Lung (tissue), 12 donors: Measurements from ENCODE around the gene PPOX. TPM values are rescaled to one million over a fixed set of nuclear protein-coding genes. Genes with fewer than 3 reads are reported as not detected.

Experiments used
- ATAC-seq: fragments of 200-7000 bp; cut with Tn5 transposase; one replicate; pipeline ENCODE4 v1.9.1; 2020; ENCODE audit warnings: moderate number of reproducible peaks; ENCODE audit not compliant: insufficient read depth, low FRiP score
- DNase-seq, 3 donors: peaks; one replicate each; pipeline ENCODE4 v3.0.0-alpha.2; 2013 to 2017
- H3K27ac ChIP-seq, 2 donors: one replicate each; pipeline ENCODE4 v1.5.1; 2013; ENCODE audit warnings: mild to moderate bottlenecking in 2 of 2, moderate library complexity in 2 of 2, control low read depth in 1 of 2, inconsistent platforms in 1 of 2, low read depth in 1 of 2, low read length in 1 of 2
- H3K27me3 ChIP-seq, 3 donors: one replicate each; pipeline ENCODE4 v1.5.1; 2013; ENCODE audit warnings: low read length in 2 of 3; ENCODE audit not compliant: control insufficient read depth in 3 of 3, insufficient read depth in 3 of 3
- H3K36me3 ChIP-seq, 4 donors: one replicate each; pipeline ENCODE4 v1.5.1; 2013; ENCODE audit warnings: low read length in 4 of 4, mild to moderate bottlenecking in 1 of 4, moderate library complexity in 1 of 4; ENCODE audit not compliant: control insufficient read depth in 4 of 4, insufficient read depth in 4 of 4
- H3K4me1 ChIP-seq, 5 donors: one replicate each; pipeline ENCODE4 v1.5.1; 2013; ENCODE audit warnings: low read length in 5 of 5, mild to moderate bottlenecking in 2 of 5, moderate library complexity in 1 of 5; ENCODE audit not compliant: control insufficient read depth in 5 of 5, insufficient read depth in 5 of 5
- H3K4me3 ChIP-seq: one replicate; pipeline ENCODE4 v1.5.1; 2013; ENCODE audit warnings: mild to moderate bottlenecking, control low read depth, moderate library complexity
- H3K9ac ChIP-seq, 2 donors: one replicate each; pipeline ENCODE4 v1.5.1; 2013; ENCODE audit warnings: low read length in 2 of 2, control low read depth in 1 of 2; ENCODE audit not compliant: insufficient read depth in 1 of 2
- H3K9me3 ChIP-seq, 4 donors: one replicate each; pipeline ENCODE4 v1.5.1; 2013; ENCODE audit warnings: low read length in 3 of 4, mild to moderate bottlenecking in 1 of 4, moderate library complexity in 1 of 4; ENCODE audit not compliant: control insufficient read depth in 4 of 4, insufficient read depth in 3 of 4
- WGBS, 2 donors: extraction: QIAGEN DNeasy Blood & Tissue Kit; methylation state at CpG; one replicate each; pipeline ENCODE4 v1.1.7; 2013; 5-methylcytosine and 5-hydroxymethylcytosine counted together
- polyA plus RNA-seq, 2 donors: library from polyadenylated mRNA; stranded (reverse); fragments of 200-250 nt; gene quantifications; one replicate each; pipeline ENCODE4 v1.2.1, GENCODE V29; 2013
- total RNA-seq, 2 donors: library from RNA; depleted of rRNA in 1 of 2; stranded (reverse); fragments of >200 nt in 1 of 2; gene quantifications; one replicate each; pipeline ENCODE4 v1.2.1, GENCODE V29; 2014 to 2021
- TF ChIP-seq, protein P1 (sequence below): IDR thresholded peaks from 2 replicates; pipeline ENCODE4 v1.5.1; 2012; ENCODE audit warnings: mild to moderate bottlenecking; ENCODE audit errors: control extremely low read depth, extremely low read depth
- donor health status: control.
- donor health status: control.
- donor health status: Bipolar disorder and iron deficiency.
- donor health status: healthy.
- donor health status: DM: yes; HTN: yes; CAD: no.

PPOX gene
- total and polyA plus RNA-seq, 4 donors, result 14.8 to 34.1 (median 33.0) TPM

DNA sequence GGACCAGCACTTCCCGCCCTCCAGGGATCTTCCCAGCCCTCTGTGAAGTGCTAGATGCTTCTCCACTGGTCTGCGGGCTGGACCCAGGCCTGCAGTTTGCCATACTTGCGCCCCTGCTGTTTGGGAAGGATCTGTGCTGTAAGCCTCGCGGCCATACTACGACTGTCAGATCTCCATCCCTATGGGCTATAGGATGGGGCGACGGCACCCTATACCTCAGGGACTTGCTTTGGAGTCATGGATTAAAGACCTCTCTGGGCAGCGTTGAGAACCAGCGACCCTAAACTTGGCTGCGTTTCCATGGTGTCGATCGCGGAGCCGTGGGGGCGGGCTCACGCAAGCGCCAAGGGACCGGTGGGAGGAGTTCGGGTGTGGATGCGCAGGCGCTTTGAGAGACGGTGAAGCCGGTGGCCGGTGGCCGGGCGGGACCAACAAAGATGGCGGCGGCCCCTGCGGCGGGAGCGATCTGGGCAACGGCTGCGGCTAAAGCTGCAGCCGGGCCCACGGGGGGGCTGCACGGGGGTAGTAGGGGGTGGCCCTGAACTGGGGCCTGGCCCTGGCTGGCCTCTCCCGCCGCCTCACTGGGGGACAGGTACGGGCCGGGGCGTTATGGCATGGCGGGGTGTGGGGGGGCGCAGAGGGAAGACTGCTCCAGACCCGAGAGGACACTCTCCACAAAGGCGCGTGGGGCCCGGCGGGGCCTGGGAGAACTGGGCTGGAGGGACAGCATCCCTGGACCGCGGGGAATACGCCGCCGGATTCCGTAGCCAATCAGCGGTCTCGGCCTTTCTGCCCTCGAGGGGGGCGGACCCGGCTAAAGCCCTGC lies 6.9 kb upstream of the PPOX start, which contains the start of gene USP21:
TSS of gene USP21 (plus strand) at position 414 of the 826 bp plus-strand sequence. CDS start 1,141 bp downstream, outside the sequence.
- WGBS, 2 donors, result 1 to 4% methylated on average over 55 to 60 of the region's 60 CpGs
- Histone ChIP-seq H3K9ac (peak within 1 kb of the TSS; percentile 75 to 87), H3K4me3 (peak within 1 kb of the TSS; percentile 93), H3K4me1 (peaks cover 4 to 25% (median 8%) of the 10 kb centered on the region in 5 donors), H3K9me3 (no peaks in the 10 kb centered on the region), H3K27ac (peak within 1 kb of the TSS; percentile 82 to 95), H3K36me3 (peaks cover 2 to 32% (median 13%) of the 10 kb centered on the region in 4 donors), H3K27me3 (no peaks in the 10 kb centered on the region)
- ATAC-seq (peak; percentile 95), DNase-seq (peak; percentile 95 to 97 (median 96))
- TF ChIP-seq, protein P1, sequence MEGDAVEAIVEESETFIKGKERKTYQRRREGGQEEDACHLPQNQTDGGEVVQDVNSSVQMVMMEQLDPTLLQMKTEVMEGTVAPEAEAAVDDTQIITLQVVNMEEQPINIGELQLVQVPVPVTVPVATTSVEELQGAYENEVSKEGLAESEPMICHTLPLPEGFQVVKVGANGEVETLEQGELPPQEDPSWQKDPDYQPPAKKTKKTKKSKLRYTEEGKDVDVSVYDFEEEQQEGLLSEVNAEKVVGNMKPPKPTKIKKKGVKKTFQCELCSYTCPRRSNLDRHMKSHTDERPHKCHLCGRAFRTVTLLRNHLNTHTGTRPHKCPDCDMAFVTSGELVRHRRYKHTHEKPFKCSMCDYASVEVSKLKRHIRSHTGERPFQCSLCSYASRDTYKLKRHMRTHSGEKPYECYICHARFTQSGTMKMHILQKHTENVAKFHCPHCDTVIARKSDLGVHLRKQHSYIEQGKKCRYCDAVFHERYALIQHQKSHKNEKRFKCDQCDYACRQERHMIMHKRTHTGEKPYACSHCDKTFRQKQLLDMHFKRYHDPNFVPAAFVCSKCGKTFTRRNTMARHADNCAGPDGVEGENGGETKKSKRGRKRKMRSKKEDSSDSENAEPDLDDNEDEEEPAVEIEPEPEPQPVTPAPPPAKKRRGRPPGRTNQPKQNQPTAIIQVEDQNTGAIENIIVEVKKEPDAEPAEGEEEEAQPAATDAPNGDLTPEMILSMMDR, result no peak

DNA sequence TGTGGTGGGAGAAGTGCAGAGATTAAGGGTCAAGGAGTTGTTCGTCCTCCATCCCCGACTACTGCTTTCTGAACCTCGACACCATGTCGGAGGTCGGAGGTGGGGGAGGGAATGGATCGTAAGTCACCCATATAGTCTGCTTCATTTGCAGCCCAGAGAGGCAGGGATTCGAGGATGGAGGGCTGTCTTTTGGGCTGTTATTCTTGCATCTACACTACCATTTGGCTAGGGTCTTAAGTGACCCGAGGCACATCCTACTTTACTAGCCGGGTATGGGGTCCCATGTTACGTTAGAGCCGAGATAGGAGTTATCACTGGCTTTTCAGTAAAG lies 6.3 kb upstream of the PPOX start:
- H3K9me3 ChIP-seq, result no peaks in the 10 kb centered on the region
- TF ChIP-seq, protein P1, result no peak
- 10 to 11% methylated on average over 11 of the region's 11 CpGs for WGBS, 2 donors
- H3K36me3 ChIP-seq, result peaks cover 2 to 32% (median 13%) of the 10 kb centered on the region in 4 donors
- H3K4me3 ChIP-seq, result peak overlapping the region; percentile 93
- DNase-seq (no peak), ATAC-seq (no peak)
- H3K27me3 ChIP-seq, result no peaks in the 10 kb centered on the region
- H3K9ac ChIP-seq, result peak overlapping the region; percentile 75 to 87
- peak overlapping the region in 1 of 2 donors; percentile 95 for H3K27ac ChIP-seq
- peaks cover 2 to 19% (median 7%) of the 10 kb centered on the region in 5 donors for H3K4me1 ChIP-seq

DNA sequence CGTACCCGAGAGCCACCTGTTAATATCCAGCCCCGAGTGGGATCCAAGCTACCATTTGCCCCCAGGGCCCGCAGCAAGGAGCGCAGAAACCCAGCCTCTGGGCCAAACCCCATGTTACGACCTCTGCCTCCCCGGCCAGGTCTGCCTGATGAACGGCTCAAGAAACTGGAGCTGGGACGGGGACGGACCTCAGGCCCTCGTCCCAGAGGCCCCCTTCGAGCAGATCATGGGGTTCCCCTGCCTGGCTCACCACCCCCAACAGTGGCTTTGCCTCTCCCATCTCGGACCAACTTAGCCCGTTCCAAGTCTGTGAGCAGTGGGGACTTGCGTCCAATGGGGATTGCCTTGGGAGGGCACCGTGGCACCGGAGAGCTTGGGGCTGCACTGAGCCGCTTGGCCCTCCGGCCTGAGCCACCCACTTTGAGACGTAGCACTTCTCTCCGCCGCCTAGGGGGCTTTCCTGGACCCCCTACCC lies 5.5 kb upstream of the PPOX start:
- Histone ChIP-seq H3K27me3 (no peaks in the 10 kb centered on the region), H3K9ac (no peak overlapping the region), H3K36me3 (peaks cover 2 to 32% (median 13%) of the 10 kb centered on the region in 4 donors), H3K4me3 (no peak overlapping the region), H3K4me1 (peaks cover 2 to 24% (median 9%) of the 10 kb centered on the region in 5 donors), H3K9me3 (no peaks in the 10 kb centered on the region), H3K27ac (no peak overlapping the region)
- 95 to 97% methylated on average over 22 of the region's 22 CpGs for WGBS, 2 donors
- DNase-seq (no peak), ATAC-seq (no peak)
- TF ChIP-seq, protein P1, result no peak
